GM10847 (cell line): ENCODE data around the gene PTGES3L.

ENCODE experiments used
- POLR2A ChIP-seq: IDR thresholded peaks from 2 replicates; pipeline ENCODE4 v1.6.1; 2011; ENCODE audit not compliant: insufficient read length; ENCODE audit errors: extremely low read depth

The PTGES3L gene

DNA sequence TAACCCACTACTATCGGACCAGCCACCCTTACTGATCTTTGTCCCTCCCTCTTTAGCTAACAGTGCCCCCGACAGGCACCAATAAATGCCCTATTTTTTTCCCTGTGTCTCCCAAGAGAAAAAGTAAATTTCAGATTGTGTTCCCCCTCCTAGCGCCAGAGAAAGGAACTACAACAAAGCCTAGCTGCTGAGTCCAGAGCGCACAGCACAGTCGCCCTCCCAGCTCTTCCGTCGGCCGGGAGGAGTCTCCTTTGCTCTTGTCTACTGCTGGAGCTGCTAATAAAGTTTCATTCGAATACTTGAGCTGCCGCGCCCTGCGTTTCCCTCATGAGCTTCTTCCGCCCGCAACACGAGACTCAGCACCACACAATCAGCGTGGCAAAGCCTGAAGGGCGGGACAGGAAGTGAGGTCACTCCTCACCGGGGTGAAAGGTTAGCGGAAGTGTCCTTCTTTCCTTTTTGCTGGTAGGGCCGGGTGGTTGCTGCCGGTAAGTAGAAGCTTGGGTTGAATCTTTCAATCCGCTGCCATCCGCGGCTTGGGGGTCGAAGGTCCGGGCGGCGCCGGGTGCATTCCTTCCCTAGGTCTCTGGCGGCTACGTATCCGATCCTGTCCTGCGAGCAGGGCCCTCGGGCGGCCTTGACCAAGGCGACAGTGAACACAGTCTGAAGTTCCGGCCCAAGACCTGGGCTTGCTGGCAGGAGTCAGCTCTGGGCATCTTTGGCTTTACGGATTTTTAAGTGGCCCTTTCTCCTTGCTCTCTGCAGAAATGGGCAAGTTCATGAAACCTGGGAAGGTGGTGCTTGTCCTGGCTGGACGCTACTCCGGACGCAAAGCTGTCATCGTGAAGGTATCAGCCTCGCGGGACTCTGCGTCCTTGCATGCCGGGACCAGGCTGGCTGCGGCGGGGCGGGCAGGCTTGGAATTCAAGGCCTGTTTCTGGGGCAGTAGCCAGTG, 18.4 kb upstream of the PTGES3L start, which contains the start of gene RPL27:
Gene RPL27, plus strand, starts transcription at position 436 of the 955 bp plus-strand sequence. Its CDS starts 332 bp downstream, at position 768.
- TF ChIP-seq POLR2A = peak; percentile 57

DNA sequence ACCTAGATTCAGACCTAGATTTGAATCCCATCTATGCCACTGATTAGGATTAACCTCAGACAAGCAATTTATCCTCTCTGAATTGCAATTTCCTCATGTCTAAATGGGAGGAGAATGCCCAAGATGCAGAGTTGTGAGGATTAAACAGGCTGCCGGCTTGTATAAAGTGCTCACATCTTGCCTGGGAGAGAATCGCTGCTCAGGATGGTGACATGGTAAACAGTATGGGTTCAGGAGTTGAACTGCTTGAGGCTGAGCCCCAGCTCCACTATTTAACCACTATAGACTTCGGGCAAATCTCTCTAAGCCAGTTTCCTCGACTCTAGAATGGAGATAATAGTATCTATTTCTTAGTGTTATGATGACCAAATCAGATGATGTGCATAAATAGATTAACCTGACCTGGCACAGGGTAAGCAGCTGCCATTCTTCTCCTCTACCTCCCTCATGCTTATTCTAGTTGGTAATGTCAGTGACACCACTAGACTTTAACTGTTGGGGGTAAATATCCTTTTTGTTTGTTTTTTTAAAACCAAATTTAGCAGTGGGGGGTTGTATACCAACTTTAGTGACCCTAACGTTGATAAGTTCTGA, 17.6 kb upstream of the PTGES3L start:
- TF ChIP-seq POLR2A = no peak

DNA sequence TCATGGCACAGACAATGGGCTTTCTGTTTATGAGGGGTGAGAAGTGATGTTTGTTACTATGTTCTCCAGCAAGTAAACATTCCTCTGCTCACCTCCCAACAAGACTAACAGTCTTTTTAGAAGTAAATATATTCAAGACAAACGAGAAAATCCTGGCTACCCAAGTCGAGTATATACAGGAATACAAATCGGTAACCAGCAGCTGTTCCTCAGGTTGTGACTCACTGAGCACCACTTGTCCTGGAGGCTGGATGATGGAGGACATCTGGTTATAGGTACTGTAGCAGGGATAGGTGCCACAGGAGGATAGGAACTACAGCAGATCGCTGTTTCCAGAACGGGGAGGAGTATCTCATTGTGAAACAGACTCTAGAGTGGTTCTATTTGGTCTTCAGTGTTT, 13.0 kb upstream of the PTGES3L start:
- no peak for TF ChIP-seq POLR2A

DNA sequence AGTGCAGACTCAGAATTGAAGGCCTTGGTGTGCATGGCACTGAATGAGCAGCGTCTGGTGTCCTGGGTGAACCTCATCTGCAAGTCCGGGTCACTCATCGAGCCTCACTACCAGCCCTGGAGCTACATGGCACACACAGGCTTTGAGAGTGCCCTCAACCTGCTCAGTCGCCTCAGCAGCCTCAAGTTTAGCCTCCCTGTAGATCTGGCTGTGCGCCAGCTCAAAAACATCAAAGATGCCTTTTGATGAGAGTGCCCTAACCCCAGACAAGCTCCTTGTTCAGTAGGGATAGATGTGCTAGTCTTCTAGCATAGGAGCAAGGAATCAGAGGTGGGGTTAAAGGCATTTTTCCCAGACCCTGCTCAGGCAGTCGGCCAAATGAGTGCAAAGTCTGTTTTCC, 11.6 kb upstream of the PTGES3L start:
- TF ChIP-seq POLR2A = no peak

DNA sequence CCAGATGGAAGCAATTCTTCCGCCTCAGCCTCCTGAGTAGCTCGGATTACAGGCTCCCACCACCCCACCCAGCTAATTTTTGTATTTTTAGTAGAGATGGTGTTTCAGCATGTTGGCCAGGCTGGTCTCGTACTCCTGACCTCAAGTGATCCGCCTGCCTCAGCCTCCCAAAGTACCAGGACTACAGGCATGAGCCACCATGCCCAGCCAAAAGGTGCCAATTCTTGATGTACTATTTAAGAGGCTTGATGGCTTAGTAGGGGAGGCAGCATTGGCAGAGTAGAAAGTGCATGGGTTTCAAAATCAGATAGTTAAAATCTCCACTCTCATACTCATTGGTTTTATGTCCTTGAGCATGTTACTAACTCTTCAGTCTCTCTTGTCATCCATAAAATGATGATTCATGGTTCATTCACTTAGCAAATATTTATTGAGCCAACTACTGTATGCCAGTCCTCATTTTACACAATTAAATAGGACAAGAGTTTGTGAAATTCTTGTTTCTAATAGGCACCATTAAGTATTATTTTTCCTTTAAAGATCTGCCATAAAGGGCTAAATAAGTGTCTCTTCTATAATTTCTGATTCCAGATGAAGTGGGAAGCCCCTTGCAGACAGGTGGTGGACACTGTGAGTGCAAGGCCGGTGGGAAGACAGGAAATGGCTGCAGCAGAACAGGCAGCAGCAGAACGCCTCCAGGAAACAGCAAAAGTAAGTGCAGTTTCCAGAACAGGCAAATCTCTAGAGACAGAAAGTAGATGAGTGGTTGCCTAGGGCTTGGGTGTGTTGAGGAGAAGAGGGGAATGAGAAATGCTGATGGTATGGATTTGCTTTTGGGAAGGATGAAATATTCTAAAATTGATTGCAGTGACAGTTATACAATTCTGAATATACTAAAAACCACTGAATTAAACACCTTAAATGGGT, 10.1 kb upstream of the PTGES3L start:
- no peak for TF ChIP-seq POLR2A

DNA sequence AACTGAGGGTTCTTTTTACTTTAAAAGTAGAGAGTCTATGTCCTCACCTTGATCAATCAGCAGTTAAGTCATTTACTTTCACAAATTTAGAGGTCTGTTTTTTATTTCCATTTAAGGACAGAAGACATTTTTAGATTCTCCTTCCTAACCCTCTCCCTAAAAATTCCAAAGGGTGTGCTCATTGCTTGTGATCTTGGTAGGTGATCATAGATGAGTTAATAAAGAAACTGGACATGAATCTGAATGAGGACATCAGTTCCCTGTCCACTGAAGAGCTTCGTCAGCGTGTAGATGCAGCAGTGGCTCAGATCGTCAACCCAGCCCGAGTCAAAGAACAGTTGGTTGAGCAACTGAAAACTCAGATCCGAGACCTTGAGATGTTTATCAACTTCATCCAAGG, 9.3 kb upstream of the PTGES3L start:
- no peak for TF ChIP-seq POLR2A

DNA sequence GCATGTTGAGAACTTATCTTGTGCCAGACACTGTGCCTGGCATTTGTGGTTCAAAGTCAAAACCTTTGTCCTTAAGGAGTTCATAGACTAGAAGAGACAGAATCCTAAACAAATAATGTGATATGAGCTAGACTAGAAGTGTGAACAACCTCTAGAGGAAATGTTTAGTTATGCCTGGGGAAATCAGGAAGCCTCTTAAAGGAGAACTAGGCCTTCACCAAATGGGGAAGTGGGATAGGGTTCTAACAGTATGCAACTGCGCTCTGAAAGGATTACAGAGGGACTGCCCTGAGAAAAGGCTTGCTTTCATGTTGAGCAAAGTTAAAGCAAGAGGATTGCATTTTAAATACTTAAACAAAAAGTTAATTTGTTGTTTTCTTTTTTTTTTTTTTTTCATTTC, 5.3 kb upstream of the PTGES3L start:
- no peak for TF ChIP-seq POLR2A

DNA sequence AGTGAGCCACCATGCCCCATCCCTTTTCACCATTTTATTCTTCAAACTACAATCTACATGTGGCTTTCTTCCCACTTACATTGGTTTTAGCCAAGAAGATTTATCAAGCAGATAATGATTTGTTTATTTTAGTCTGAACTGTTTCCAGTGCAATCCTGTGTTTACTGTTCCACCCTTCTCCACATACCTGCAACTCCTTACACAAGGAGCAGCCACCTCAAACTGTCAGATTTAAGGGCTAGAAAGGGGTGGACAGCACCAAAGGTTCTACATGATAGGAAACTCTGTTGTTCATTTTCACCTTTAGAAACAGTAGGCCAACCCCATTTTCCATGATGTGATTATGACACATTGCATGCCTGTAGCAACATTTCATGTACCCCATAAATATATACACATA, 2.4 kb upstream of the PTGES3L start:
- TF ChIP-seq POLR2A = no peak

DNA sequence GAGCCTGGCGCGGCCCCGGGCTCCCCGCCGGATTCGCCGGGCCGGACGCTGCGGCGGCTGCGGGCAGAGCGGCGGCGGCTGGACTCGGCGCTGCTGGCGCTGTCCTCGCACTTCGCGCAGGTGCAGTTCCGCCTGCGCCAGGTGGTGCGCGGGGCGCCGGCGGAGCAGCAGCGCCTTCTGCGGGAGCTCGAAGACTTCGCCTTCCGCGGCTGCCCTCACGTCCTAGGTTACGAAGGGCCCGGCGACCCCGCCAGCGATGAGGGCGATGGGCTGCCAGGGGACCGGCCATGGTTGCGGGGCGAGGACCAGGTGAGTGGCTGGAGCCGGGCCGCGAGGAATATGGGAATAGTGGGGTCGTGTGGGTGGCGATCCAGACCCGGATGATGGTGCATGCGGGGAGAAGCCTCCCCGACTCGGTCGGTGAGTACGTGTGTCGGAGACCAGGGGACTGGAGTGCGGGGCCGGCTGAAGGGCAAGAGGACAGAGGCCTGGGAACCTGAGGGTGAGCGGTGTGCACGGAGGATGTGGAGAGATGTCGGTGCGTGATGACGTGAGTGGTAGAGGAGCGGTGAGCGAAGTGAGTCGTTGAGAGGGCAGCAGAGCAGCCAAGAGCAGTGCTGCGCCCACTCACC, 1.0 kb upstream of the PTGES3L start:
- peak; percentile 26 for TF ChIP-seq POLR2A

DNA sequence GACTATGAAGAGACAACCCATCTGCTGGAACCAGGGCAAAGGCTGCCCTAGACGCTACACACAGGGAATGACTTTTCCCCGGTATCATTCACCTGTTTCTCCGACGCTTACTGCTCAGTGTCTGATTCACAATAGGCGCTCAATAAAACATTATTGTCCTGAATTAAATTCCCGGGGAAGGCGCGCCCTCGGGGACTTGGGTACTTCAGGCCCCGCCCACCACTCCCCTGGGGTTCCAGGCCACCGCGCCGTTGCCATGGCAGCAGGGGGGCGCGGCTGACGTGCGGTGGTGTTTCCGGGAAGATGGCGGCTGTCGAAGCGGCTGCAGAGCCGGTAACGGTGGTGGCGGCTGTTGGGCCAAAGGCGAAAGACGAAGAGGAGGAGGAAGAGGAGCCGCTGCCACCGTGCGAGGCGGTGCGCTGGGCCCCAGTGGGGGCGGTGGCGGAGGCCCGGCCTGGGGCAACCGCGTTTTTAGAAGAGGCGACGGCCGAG, 440 bp upstream of the PTGES3L start, which contains the start of gene RUNDC1:
Gene RUNDC1, plus strand, starts transcription at position 292 of the 492 bp plus-strand sequence. Its CDS starts 12 bp downstream, at position 304.
- TF ChIP-seq POLR2A = peak; percentile 29

DNA sequence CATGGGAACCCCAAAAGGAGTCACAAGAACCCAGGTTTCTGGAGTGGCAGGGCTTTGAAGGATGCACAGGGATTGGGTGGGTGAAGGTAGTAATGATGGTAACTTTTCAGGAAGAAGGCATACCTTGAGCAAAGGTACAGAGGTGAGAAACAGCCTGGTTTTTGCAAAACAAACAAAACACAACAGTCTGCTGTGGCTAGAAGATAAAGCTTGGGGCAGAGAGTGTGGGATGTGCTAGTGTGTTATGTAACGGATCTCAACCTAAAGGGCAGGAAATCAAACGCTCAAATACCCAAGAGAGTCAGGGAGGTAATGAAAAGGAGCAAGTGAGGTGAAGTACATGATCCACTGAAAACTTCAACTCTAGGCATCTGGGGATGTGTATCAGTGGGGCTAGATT, 4.6 kb downstream of the PTGES3L start:
- no peak for TF ChIP-seq POLR2A

DNA sequence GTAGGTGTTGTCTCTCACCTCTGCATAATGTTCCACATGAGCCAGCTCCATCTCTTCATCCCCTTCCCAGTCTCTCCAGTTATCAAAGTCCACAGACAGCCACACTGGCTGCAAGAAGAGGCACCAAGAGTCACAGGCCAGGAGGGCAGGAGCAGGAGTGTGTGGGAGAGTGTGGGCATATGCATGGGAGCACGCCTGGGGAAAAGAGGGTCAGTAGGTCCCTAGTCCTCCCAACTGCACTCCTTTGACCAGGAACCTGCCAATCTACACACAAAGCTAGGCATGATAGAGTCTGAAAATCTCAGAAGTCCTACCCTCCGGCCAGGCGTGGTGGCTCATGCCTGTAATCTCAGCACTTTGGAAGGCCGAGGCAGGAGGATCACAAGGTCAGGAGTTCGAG, 8.3 kb downstream of the PTGES3L start:
- no peak for TF ChIP-seq POLR2A

DNA sequence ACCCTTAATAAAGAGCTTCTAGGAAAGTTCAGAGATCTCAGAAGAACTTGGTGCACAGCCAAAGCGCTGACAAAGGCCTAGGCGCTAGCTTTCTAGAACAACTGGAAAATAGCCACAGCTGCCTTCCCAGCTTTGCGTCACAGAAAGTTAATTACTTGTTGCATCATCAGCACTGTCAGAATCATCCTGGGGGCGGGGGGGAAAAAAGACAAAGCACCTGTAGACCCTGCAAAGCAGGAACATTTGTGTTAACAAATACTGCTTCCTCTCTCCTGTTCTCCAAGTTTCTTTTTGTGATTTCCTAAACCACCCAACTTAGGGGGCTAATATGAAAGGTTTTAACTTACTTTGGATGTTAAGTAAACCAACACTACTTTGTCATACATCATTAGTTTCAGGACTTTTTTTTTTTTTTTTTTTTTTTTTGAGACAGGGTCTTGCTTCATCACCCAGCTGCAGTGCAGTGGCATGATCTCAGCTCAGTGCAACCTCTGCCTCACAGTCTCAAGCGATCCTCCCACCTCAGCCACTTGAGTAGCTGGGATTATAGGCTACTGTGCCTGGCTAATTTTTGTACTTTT, 10.8 kb downstream of the PTGES3L start:
- TF ChIP-seq POLR2A = no peak

DNA sequence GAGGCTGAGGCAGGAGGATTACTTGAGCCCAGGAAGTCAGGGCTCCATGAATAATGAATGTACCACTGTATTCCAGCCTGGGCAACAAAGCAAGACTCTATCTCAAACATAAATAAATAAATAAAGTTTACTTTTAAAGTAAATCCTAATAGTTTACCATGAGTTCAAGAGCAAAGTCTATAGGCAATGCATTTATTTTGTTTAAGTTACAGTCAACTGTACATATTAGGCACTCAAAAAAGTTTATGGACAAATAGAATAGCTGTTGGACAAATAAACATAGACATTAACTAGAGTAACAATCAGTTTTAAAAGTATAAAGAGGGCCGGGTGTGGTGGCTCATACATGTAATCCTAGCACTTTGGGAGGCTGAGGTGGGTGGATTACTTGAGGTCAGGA, 12.0 kb downstream of the PTGES3L start:
- no peak for TF ChIP-seq POLR2A
